HL-60 (cell line): Measurements from ENCODE around the gene FAM177A1.

Source experiments
- DNase-seq, 2 experiments: peaks; one replicate each; pipeline ENCODE4 v3.0.0-alpha.2; 2010 to 2020; ENCODE audit warnings: low read depth in 1 of 2, low spot score in 1 of 2
- H3K27ac ChIP-seq: fragments of 250-450 bp; sonication (Bioruptor Pico); replicated peaks from 2 replicates; pipeline ENCODE4 v1.5.1; 2020; ENCODE audit warnings: mild to moderate bottlenecking, moderate library complexity
- H3K27me3 ChIP-seq: fragments of 250-450 bp; sonication (Bioruptor Pico); 2 replicates; pipeline ENCODE4 v1.5.1; 2021; ENCODE audit warnings: mild to moderate bottlenecking, moderate library complexity; ENCODE audit not compliant: insufficient read depth, poor library complexity, severe bottlenecking
- H3K4me3 ChIP-seq: replicated peaks from 2 replicates; pipeline ENCODE4 v1.5.1; 2011; ENCODE audit warnings: mild to moderate bottlenecking, control low read depth, low read length; ENCODE audit not compliant: insufficient read depth
- GABPA ChIP-seq: IDR thresholded peaks from 2 replicates; pipeline ENCODE4 v1.6.1; 2012; ENCODE audit warnings: low read depth
- POLR2AphosphoS5 ChIP-seq: IDR thresholded peaks from 2 replicates; pipeline ENCODE4 v1.6.1; 2012; ENCODE audit warnings: low read depth
- SPI1 ChIP-seq: IDR thresholded peaks from 2 replicates; pipeline ENCODE4 v1.6.1; 2012; ENCODE audit warnings: low read depth, mild to moderate bottlenecking, borderline replicate concordance
- TF ChIP-seq, protein P1 (sequence below): IDR thresholded peaks from one replicate; pipeline ENCODE4 v1.5.1; 2011; ENCODE audit warnings: low read length, control low read depth, inconsistent platforms; ENCODE audit not compliant: insufficient read depth
- TF ChIP-seq, protein P2 (sequence below): IDR thresholded peaks from 2 replicates; pipeline ENCODE4 v1.6.1; 2012; ENCODE audit warnings: low read depth; ENCODE audit not compliant: insufficient replicate concordance

The FAM177A1 gene

DNA sequence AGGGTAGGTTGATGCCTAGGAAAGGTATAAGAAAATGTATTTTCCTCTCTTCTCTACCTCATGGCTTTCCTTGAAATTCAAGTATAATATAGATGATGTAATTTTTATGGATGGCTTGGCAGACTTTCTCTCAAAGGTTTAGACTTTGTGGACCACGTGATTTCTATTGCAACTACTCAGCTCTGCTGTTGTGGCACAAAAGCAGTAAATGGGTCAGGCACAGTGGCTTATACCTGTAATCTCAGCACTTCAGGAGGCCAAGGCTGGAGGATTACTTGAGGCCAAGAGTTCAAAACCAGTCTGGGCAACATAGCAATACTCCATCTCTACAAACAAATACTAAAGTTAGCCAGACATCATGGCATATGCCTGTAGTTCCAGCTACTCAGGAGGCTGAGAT is 41.2 kb upstream of the FAM177A1 start:
- no peak for DNase-seq
- Histone ChIP-seq H3K27me3 (no peaks in the 10 kb centered on the region), H3K27ac (no peak overlapping the region), H3K4me3 (no peak overlapping the region)
- TF ChIP-seq GABPA, result no peak
- TF ChIP-seq SPI1, result no peak

DNA sequence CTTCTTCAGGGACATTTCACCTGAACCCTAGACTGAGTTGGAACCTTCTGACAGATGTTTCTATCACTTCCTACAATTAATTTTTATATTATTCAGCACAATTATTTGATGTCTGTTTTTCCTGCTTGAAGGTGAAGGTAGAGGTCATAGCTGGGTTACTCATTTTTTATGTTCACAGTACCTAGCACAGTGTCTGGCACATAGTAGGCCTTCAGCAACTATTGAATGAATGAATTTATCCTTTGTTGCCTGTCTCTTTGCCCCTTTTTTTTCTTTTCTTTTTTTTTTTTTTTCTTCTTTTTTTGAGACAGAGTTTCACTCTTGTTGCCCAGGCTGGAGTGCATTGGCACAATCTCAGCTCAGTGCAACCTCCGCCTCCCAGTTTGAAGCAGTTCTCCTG is 29.5 kb upstream of the FAM177A1 start:
- Histone ChIP-seq H3K27me3 (no peaks in the 10 kb centered on the region), H3K27ac (no peak overlapping the region), H3K4me3 (no peak overlapping the region)
- DNase-seq, result no peak
- no peak for TF ChIP-seq SPI1
- TF ChIP-seq POLR2AphosphoS5, result no peak
- TF ChIP-seq, protein P1, sequence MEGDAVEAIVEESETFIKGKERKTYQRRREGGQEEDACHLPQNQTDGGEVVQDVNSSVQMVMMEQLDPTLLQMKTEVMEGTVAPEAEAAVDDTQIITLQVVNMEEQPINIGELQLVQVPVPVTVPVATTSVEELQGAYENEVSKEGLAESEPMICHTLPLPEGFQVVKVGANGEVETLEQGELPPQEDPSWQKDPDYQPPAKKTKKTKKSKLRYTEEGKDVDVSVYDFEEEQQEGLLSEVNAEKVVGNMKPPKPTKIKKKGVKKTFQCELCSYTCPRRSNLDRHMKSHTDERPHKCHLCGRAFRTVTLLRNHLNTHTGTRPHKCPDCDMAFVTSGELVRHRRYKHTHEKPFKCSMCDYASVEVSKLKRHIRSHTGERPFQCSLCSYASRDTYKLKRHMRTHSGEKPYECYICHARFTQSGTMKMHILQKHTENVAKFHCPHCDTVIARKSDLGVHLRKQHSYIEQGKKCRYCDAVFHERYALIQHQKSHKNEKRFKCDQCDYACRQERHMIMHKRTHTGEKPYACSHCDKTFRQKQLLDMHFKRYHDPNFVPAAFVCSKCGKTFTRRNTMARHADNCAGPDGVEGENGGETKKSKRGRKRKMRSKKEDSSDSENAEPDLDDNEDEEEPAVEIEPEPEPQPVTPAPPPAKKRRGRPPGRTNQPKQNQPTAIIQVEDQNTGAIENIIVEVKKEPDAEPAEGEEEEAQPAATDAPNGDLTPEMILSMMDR, result no peak
- TF ChIP-seq, protein P2, sequence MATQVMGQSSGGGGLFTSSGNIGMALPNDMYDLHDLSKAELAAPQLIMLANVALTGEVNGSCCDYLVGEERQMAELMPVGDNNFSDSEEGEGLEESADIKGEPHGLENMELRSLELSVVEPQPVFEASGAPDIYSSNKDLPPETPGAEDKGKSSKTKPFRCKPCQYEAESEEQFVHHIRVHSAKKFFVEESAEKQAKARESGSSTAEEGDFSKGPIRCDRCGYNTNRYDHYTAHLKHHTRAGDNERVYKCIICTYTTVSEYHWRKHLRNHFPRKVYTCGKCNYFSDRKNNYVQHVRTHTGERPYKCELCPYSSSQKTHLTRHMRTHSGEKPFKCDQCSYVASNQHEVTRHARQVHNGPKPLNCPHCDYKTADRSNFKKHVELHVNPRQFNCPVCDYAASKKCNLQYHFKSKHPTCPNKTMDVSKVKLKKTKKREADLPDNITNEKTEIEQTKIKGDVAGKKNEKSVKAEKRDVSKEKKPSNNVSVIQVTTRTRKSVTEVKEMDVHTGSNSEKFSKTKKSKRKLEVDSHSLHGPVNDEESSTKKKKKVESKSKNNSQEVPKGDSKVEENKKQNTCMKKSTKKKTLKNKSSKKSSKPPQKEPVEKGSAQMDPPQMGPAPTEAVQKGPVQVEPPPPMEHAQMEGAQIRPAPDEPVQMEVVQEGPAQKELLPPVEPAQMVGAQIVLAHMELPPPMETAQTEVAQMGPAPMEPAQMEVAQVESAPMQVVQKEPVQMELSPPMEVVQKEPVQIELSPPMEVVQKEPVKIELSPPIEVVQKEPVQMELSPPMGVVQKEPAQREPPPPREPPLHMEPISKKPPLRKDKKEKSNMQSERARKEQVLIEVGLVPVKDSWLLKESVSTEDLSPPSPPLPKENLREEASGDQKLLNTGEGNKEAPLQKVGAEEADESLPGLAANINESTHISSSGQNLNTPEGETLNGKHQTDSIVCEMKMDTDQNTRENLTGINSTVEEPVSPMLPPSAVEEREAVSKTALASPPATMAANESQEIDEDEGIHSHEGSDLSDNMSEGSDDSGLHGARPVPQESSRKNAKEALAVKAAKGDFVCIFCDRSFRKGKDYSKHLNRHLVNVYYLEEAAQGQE, result no peak
- no peak for TF ChIP-seq GABPA

DNA sequence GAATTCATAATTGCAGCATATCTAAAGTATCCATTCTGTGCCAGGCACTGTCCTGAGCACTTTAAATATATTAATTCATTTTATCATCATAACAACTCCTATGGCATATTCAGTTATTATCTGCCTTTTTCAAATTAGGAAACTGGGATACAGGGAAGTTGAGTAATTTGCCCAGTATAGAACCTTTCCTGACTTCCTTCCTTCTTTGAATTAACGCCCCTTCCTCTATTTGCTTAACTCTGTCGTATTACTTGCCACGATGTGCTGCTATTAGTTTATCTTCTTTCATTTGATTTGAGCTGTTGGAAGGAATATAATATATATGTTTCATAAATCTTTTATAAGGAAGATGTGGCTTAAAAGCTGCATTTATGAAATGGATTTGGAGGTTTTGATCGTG is 25.4 kb upstream of the FAM177A1 start:
- Histone ChIP-seq H3K4me3 (no peak overlapping the region), H3K27ac (no peak overlapping the region), H3K27me3 (no peaks in the 10 kb centered on the region)
- TF ChIP-seq, protein P1, result no peak
- peak; percentile 70 for TF ChIP-seq SPI1
- DNase-seq, result no peak

DNA sequence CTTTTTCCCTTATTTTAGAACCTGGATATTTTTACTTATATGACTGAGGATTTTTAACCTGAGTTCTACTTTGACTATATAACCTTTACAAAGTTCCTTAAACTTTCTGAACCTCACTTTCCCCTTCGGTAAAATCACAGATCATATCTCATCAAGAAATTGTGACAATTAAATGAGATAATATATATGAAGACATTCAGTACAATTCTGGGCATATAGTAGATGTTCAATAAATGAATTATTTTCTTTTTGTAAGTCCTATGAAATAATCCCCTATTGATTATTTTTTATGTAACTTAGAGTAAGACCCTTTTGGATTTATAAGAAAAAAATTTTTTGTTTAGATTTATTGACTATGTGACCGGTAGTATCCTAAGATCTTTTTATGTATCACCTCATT is 17.6 kb upstream of the FAM177A1 start:
- DNase-seq, result no peak
- Histone ChIP-seq H3K27ac (no peak overlapping the region), H3K4me3 (no peak overlapping the region), H3K27me3 (no peaks in the 10 kb centered on the region)
- TF ChIP-seq SPI1 (no peak), POLR2AphosphoS5 (no peak), GABPA (no peak)
- TF ChIP-seq, protein P2, result no peak
- TF ChIP-seq, protein P1, result no peak
